COLO829 (cell line): ENCODE measurements around the gene FBXW7.
A peak's percentile ranks its signal among the peaks of the same experiment; 100 is the strongest.

Experiments used
- DNase-seq: peaks from one replicate; pipeline ENCODE4 v3.0.0; 2012; ENCODE audit warnings: low spot score

The FBXW7 gene

GRCh38 chr4:152283801-152284470, 252.0 kb downstream of the FBXW7 start:
- peak; percentile 59 for DNase-seq

- DNase-seq, result no peak
These were observed 254.1 kb downstream of the FBXW7 start for GRCh38 chr4:152281822-152282221.

GRCh38 chr4:152281211-152281610, 254.7 kb downstream of the FBXW7 start:
- DNase-seq, result no peak

DNA sequence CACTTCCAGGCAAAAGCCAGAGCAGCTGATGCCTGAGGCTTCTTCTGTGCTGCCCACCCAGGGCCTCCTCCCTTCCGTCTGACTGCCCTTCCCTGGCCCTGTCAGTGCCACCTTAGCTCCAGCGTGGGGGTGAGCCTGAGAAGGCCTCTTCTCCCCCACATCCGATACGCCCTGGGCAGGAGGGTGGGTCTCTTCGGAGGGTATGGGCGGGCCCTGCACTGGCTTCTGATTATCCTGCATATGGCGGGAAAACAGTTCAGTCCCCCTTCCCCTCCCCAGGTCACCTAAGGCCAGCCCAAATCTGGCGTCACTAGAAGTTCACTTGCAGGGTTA, 256.7 kb downstream of the FBXW7 start:
- no peak for DNase-seq

- no peak for DNase-seq
These were observed 257.2 kb downstream of the FBXW7 start for GRCh38 chr4:152278505-152279233.

- no peak for DNase-seq
These were observed 257.8 kb downstream of the FBXW7 start for GRCh38 chr4:152278172-152278504.

DNA sequence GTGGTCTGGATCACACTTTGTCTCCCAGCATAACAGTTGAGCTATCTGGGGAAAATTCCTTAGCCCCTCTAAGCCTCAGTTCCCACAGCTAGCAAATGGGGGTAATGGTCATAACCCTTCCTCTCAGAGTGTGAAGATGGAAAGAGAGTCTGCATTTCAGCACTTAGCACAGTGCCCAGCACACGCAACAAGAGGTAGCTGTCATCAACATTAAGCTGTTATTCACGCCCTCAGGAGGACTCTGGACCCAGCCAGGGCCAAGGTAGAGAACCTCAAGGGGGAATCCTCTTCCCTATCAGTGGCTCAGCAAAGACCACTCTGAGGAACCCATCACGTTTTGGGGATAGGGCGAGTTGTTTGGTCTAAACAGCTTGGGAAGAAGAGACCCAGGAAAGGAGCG, 258.6 kb downstream of the FBXW7 start:
- no peak for DNase-seq

DNA sequence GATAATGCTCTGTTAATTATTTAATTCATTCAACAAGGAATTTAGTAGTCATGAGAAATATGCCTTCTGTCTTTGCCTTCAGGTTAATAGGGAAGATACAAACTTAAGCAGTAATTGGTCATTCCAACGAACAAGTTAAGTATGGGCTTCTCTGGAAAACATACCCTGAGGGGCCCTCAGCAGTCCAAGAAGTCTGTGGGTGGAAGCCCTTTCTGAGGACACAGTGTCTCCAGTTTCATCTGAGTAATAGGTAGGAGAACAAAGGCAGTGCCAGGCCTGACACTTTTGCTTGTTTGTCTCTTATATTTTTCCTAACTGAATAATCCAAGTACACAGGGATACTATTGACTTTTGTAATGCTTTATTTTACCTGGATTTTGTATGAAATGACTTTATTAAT, 262.5 kb downstream of the FBXW7 start:
- peak; percentile 58 for DNase-seq
